HG02798 (cell line): Measurements from ENCODE around the gene MTHFD2L.
"Not testable (repeated sequence)": the region's sequence is repeated elsewhere in the genome, so short reads cannot be mapped to it uniquely, and the experiment has no call there.

Source experiments
- ATAC-seq: cut with Tn5 transposase; IDR thresholded peaks from one replicate; pipeline ENCODE4 v1.9.1; 2021; ENCODE audit warnings: mild to moderate bottlenecking; ENCODE audit not compliant: unreplicated experiment, poor library complexity

Gene MTHFD2L

DNA sequence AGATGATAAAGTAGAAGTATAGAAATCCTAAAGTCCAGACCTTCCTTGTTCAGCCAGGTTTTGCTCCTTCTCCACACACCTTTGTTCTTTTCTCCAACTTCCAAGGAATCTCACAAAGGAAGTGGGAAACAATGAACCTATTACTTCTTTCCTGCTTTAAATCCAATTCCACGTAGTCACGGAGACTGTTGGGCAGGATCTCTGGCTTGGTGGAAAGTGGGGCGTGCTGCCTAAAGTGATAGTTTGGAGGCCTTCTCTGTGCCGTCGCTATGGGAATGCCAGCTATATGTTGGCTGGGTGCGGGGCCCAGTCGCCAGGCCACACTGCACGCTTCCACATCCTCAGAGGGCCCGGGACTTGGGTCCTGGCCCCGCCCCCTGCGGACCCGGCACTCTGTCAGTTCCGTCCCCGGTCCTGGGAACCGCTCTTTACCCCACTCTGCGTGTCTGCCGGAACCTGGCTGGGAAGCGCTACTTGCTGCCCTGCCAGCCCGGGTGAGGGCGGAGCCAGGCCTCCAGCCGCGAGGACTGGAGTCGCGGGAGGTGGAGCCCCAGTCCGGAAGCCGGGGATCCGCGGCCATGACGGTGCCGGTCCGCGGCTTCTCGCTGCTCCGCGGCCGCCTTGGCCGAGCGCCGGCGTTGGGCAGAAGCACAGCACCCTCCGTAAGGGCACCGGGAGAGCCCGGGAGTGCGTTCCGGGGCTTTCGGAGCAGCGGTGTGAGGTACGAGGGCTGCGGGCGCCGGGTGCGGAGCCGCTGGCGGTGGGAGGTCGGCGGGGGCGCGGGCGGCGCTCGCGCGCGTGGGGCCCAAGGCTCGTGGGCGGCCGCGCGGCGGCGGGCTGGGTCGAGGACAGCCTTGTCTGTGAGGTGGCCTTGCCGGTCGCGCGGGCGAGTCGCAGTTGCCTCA, at the start of gene MTHFD2L:
Gene MTHFD2L (plus strand): TSS at position 558 of the 905 bp plus-strand sequence. CDS start 21 bp downstream, at position 579.
- peak; percentile 99 for ATAC-seq

- ATAC-seq: no peak
Measured at GRCh38 chr4:74108457-74109115, 49.3 kb upstream of the MTHFD2L start.

- no peak for ATAC-seq
Measured at GRCh38 chr4:74109116-74109869, 48.6 kb upstream of the MTHFD2L start.

GRCh38 chr4:74109870-74110605, 47.9 kb upstream of the MTHFD2L start:
- no peak for ATAC-seq

DNA sequence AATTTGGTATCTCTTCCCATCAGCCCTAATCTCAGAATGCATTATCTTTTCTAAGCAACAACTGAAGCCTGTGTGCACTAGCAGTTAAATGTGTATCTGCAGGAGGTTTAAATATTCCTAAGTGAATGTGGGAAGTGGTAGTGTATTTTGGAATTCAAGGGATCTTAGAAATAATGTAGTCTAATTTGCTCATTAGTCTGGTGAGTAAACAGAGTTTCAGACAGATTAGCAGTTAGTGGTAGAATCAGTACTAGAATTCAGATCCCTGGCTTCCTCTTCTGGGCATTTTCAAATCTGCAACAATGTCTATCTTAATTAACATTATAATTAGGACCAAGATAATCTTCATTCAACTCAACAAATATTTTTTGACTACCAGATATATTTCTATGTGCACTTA, 47.2 kb upstream of the MTHFD2L start:
- ATAC-seq: no peak

DNA sequence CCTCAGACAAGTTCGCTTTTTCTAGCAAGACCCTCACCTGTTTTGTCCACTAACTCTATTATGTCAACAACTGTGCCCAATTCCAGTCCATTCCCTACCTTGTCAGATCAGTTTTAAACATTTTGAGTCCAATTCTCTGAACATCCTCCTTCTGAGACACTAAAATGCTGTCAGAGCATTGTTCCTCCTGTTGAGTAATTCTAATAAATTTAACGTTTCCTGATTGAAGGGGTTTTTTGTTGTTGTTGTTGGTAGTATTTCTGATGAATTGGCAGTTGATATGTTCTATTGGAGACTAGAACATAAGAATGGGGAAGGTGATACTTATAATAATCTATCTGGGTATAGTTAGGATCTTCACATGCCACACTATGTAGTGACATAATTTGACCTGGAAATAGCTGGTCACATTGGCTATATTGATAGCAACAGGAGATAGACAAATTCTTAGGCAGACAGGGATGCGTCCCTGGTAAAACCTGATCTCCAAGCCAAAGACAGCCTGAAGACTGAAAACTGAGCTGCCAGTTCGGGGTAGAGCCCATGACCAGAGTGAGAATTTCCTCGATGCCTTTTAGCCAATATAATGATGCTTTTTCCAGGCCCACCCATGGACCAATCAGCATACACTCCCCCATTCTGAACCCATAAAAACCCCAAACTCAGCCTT, 46.5 kb upstream of the MTHFD2L start:
- ATAC-seq: no peak

GRCh38 chr4:74111990-74112389, 45.9 kb upstream of the MTHFD2L start:
- ATAC-seq: no peak

DNA sequence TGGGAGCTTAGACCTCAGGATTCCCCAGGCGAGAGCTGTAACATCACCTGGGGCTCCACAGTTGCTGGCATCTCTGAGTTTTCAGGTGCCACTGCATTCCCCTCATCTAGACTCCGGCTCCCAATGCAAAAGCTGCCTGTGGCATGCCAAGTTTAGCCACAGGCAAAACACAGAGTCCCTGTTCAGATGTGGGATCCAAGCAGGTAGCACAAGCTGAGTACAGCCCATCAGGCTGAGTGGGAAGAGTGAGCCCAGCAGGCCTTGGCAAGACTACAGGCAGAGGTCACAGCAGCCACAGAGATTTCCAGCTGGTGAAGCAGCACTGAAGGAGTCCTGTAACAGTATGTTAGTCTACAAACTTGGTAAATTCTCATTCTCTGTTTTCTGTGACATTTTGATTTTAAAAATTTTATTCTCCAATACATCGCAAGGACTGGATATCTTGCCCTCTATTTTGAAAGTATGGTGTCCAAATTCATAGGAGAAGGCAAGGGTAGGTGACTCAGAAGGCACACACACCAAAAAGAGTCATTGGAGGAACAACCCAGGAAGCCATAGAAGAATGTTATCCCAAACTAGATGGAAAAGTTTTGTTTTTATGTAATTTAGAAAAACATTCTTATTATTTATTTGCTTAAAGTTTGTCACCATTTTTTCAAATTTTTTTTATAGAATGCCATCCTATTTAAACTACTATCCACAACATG, 45.4 kb upstream of the MTHFD2L start:
- ATAC-seq: no peak

GRCh38 chr4:74114234-74114633, 43.7 kb upstream of the MTHFD2L start:
- ATAC-seq: no peak

GRCh38 chr4:74117024-74117534, 40.8 kb upstream of the MTHFD2L start:
- ATAC-seq: no peak

DNA sequence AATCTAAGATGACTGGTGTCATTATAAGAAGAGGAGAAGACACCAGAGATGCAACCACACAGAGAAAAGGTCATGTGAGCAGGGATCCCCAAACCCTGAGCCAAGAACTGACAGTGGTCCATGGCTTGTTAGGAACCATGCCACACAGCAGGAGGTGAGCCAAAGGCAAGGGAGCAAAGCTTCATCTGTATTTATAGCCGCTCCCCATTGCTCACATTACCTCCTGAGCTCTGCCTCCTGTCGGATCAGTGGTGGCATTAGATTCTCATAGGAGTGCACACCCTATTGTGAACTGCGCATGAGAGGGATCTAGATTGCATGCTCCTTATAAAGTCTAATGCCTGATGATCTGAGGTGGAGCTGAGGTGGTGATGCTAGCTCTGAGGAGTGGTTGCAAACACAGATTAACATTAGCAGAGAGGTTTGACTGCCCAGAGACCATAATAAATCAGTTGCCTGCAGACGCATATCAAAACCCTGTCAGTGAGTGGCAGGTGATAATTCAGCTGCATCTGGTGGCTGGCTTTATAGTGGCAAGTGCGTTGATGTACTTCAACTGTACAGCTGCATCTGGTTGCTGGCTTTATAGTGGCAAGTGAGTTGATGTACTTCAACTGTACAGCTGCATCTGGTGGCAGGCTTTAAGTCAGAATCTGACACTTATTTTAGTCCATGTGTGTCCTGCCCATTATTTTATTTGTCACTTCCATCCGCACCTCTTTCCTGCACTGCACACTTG, 39.1 kb upstream of the MTHFD2L start:
- no peak for ATAC-seq

- no peak for ATAC-seq
Measured at GRCh38 chr4:74120086-74120485, 37.8 kb upstream of the MTHFD2L start.

GRCh38 chr4:74121643-74122579, 36.0 kb upstream of the MTHFD2L start:
- ATAC-seq: no peak

DNA sequence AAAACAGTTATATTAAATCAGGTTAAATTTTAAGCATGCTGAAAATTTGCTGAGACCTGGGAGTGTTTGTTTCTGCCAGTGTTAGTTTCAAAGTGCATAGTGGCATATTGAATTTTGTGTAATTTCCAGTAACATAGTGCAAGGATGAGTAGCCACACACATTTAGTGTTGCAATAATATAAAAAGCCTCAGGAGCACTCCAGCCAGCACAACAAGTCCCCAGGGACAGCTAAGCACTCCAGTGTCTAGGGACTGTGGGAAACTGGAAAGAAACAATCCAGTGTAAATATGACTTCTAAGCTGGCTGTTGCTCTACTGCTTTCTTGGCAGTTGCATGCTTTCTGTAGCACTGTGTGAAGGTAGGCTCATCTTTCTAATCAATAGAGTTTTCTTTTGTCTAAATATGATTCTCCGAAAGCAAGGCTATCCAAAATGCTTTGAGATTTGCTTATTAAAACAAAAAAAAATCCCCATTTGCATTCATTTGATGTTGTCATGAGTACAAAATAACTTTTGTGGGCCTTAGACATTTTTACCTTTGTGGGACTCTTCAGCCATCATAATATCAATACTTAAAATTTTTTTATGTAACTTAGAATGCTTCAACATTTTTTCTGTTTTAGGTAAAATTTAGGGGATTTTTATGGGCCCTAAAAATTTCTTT, 34.7 kb upstream of the MTHFD2L start:
- no peak for ATAC-seq

GRCh38 chr4:74125029-74125428, 32.9 kb upstream of the MTHFD2L start:
- no peak for ATAC-seq

DNA sequence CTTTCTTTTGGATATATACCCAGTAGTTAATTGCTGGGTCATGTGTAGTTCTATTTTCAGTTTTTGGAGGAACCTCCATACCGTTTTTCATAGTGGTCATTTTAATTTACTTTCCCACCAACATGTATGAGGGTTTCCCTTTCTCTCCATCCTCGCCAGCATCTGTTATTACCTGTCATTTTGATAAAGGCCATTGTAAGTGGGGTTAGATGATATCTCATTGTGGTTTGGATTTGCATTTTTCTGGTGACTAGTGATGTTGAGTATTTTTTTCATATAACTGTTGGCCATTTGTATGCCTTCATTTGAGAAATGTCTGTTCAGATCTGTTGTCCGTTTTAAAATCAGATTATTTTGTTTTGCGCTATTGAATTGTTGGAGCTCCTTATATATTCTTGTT, 30.2 kb upstream of the MTHFD2L start:
- ATAC-seq: no peak

DNA sequence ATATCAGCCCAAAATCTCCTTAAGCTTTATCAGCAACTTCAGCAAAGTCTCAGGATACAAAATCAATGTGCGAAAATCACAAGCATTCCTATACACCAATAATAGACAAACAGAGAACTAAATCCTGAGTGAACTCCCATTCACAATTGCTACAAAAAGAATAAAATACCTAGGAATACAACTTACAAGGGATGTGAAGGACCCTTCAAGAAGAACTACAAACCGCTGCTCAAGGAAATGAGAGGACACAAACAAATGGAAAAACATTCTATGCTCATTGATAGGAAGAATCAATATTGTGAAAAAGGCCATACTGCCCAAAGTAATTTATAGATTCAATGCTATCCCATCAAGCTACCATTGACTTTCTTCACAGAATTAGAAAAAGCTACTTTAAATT, 27.1 kb upstream of the MTHFD2L start:
- ATAC-seq: not testable (repeated sequence)
